ENCODE measurements around the gene MOGAT2.

Gene MOGAT2

DNA sequence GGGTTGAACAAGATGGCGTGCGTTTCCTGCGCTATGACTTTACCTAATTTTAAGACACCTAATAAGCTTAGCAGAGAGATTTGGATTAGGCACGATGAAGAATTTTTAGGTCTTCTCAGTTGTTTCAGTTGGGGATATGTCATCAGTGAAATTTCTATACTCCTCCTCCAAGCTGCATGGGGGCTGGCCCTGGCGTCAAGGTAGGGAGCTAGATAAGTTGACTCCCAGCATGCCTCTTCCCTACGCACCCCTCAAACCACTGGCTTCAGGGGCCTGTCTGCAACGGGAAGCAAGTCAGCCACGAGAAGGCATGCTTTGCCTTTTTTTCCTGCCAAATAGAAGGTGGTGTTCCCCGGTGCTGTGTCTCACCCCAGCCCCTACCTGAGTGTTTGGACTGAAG is 64.2 kb downstream of the MOGAT2 start:
- no peak for DNase-seq

All from retina (tissue), 1 donor.